Esophagus muscularis mucosa (tissue), 4 donors: Measurements from ENCODE around the gene ZNF735. TPM values are rescaled to one million over a fixed set of nuclear protein-coding genes. Genes with fewer than 3 reads are reported as not detected.
"Not testable (repeated sequence)": the region's sequence is repeated elsewhere in the genome, so short reads cannot be mapped to it uniquely, and the experiment has no call there.

Experiments used
- DNase-seq: peaks from one replicate; pipeline ENCODE4 v3.0.0-alpha.2; 2017; ENCODE audit errors: extremely low spot score
- H3K27ac ChIP-seq, 4 donors: fragments of 200-600 bp; sonication (generic); replicated peaks in 1 of 4; 1 replicate in 3 of 4; 2 replicates in 1 of 4; pipeline ENCODE4 v1.5.1; 2016 to 2019; ENCODE audit warnings: mild to moderate bottlenecking in 1 of 4
- H3K27me3 ChIP-seq, 4 donors: fragments of 200-600 bp; sonication (generic); one replicate each; pipeline versions ENCODE4 v1.5.1 to v1.6.0; 2016 to 2019
- H3K36me3 ChIP-seq, 4 donors: fragments of 200-600 bp; sonication (generic); one replicate each; pipeline ENCODE4 v1.5.1; 2016 to 2019
- H3K4me1 ChIP-seq, 4 donors: fragments of 200-600 bp; sonication (generic); one replicate each; pipeline ENCODE4 v1.5.1; 2016 to 2019
- H3K4me3 ChIP-seq, 4 donors: fragments of 200-600 bp; sonication (generic); 1 replicate in 2 of 4; 2 replicates in 2 of 4; pipeline ENCODE4 v1.5.1; 2016 to 2019; ENCODE audit warnings: mild to moderate bottlenecking in 4 of 4, moderate library complexity in 1 of 4
- H3K9me3 ChIP-seq, 4 donors: fragments of 200-600 bp; sonication (generic); 1 replicate in 3 of 4; 2 replicates in 1 of 4; pipeline ENCODE4 v1.5.1; 2016 to 2019
- EP300 ChIP-seq: sonication (generic); formaldehyde crosslinking; IDR thresholded peaks from one replicate; pipeline ENCODE4 v1.6.1; 2017; ENCODE audit warnings: antibody characterized with exemption
- POLR2A ChIP-seq: fragments of 450-650 bp; IDR thresholded peaks from one replicate; pipeline ENCODE4 v1.6.1; 2017; ENCODE audit warnings: antibody characterized with exemption, moderate library complexity, mild to moderate bottlenecking, low read depth
- POLR2AphosphoS5 ChIP-seq, 2 donors: sonication (generic); formaldehyde crosslinking; IDR thresholded peaks; one replicate each; pipeline ENCODE4 v1.6.1; 2017; ENCODE audit warnings: antibody characterized with exemption in 2 of 2
- WGBS: methylation state at CpG from one replicate; pipeline ENCODE4 v1.1.5; 2018; 5-methylcytosine and 5-hydroxymethylcytosine counted together
- intact Hi-C: fragments of 100-400 bp; cut with DNase I; formaldehyde crosslinking; loops from one replicate; pipeline ENCODE4 v1.15.1; 2023
- total RNA-seq, 4 donors: library from RNA; depleted of rRNA; stranded (reverse); fragments of >200 nt; gene quantifications; one replicate each; pipeline versions ENCODE4 v1.1.0 to v1.2.1, GENCODE V29; 2016
- TF ChIP-seq, protein P1 (sequence below), 3 experiments: fragments of 200-600 bp in 2 of 3; fragments of 450-650 bp in 1 of 3; sonication (generic) in 2 of 3; IDR thresholded peaks; one replicate each; pipeline ENCODE4 v1.5.1; 2017 to 2019; ENCODE audit warnings: antibody characterized with exemption in 3 of 3, mild to moderate bottlenecking in 2 of 3, moderate library complexity in 1 of 3

Gene ZNF735
- total RNA-seq, 4 donors from 2014 or later: not detected

DNA sequence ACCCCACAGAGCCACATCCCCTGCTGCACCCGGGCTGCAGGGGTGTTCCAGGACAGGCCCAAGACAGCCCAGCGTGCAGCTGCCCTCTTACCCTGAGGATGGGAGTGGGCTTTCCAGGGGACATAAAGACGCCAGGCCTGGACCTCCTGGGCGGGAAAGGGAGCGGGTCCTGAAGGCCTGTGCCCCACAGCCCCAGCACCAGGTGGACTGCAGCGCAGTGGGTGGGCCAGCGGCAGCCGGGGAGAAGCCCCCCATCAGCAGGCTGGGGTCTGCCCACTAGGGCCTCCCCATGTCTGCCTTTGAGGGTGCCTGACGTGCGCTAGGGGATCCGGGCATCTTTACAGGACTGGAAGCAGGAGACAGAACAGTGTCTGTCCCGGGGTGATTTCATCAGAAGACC, 22.6 kb upstream of the ZNF735 start:
- 92% methylated on average over 8 of the region's 12 CpGs for WGBS
- no peak for TF ChIP-seq POLR2A
- TF ChIP-seq, protein P1, sequence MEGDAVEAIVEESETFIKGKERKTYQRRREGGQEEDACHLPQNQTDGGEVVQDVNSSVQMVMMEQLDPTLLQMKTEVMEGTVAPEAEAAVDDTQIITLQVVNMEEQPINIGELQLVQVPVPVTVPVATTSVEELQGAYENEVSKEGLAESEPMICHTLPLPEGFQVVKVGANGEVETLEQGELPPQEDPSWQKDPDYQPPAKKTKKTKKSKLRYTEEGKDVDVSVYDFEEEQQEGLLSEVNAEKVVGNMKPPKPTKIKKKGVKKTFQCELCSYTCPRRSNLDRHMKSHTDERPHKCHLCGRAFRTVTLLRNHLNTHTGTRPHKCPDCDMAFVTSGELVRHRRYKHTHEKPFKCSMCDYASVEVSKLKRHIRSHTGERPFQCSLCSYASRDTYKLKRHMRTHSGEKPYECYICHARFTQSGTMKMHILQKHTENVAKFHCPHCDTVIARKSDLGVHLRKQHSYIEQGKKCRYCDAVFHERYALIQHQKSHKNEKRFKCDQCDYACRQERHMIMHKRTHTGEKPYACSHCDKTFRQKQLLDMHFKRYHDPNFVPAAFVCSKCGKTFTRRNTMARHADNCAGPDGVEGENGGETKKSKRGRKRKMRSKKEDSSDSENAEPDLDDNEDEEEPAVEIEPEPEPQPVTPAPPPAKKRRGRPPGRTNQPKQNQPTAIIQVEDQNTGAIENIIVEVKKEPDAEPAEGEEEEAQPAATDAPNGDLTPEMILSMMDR (IDR thresholded peaks at IDR 0.05): no peak
- no peak for TF ChIP-seq POLR2AphosphoS5 (IDR thresholded peaks at IDR 0.05)
- TF ChIP-seq EP300: no peak

DNA sequence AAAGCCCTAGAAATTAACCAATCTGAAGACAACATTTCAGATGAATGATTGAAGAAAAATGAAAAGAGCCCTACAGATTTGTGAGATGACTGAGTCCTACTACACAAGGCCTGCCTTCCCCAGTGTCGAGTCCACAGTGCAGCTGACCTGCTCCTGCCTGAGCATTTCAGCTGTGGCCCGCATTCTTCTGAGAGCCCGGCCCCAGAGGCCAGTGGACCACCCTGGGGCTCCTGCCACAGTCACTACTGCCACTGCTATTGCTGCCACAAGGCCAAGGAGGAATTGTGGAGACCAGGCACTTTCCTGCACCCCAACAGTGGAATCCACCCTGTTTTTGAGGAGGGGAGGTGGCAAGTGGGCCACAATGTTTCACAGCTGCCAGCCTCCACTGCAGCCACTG, 19.6 kb upstream of the ZNF735 start:
- peaks cover 0 to 8% (median 2%) of the 10 kb centered on the region in 4 donors for H3K9me3 ChIP-seq
- H3K4me1 ChIP-seq: peaks cover 0 to 11% (median 7%) of the 10 kb centered on the region in 4 donors
- intact Hi-C loops: no loop called here
- H3K4me3 ChIP-seq: no peak overlapping the region
- WGBS: 59% methylated on average over 3 of the region's 3 CpGs
- no peaks in the 10 kb centered on the region for H3K36me3 ChIP-seq
- H3K27me3 ChIP-seq: peaks cover 0 to 26% (median 10%) of the 10 kb centered on the region in 4 donors
- no peak overlapping the region for H3K27ac ChIP-seq
- DNase-seq: no peak
- TF ChIP-seq EP300 (no peak), POLR2AphosphoS5 (IDR thresholded peaks at IDR 0.05) (no peak), POLR2A (no peak)
- TF ChIP-seq, protein P1 (IDR thresholded peaks at IDR 0.05): no peak

More for the DNA sequence above, 22.6 kb upstream of the ZNF735 start:
- Histone ChIP-seq H3K4me3 (no peak overlapping the region), H3K36me3 (no peaks in the 10 kb centered on the region), H3K27me3 (peaks cover 0 to 42% (median 18%) of the 10 kb centered on the region in 4 donors), H3K4me1 (peaks cover 0 to 21% (median 16%) of the 10 kb centered on the region in 4 donors), H3K9me3 (peaks cover 0 to 17% (median 2%) of the 10 kb centered on the region in 4 donors), H3K27ac (no peak overlapping the region)
- DNase-seq: no peak
- intact Hi-C loops: no loop called here

DNA sequence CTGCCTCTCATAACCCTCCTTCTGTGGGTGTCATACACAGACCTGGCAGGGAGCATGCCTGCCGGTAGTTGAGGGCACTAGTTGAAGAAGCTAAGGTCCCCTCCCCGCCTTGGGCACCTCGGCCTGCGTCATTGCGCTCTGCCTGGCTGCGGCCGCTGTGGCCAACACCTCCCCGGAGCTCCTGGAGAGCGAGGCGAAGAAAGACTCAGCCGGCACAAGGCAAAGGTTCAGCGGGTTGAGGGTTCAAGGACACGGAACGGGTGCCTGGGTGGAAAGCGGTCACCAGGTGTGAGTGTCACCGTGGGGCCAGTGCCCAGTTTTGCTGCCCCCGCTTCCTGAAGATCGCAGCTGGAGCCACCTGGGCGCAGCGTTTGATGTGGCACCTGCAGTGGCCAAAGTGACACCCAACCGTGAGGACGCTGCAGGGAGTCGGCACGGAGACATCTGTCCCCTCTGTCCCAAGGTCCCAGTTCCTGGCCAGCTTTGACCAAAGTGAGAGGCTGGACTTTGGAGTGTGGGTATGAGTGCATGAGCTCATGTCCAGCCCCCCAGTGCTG, 14.8 kb upstream of the ZNF735 start:
- 89% methylated on average over 24 of the region's 24 CpGs for WGBS

DNA sequence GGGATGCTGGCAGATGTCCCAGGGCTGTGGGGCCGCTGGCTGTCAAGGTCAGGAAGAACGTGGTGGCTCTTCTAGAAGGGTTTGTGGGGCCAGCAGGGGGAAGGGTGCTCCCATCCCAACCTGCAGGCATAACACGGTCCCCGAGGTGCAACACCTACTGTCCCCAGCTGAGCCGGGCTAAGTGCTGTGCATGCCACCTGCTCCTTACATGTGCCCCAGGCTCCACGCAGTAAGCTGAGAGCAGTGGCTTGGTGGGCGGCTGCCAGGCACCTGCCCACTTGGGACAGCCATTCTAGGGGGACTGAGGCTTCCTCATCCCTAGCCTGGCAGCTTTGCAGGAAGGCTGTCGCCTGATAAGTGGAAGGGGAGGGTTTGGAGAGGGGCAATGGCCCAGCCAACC, 14.2 kb upstream of the ZNF735 start:
- H3K9me3 ChIP-seq: peaks cover 0 to 7% (median under 1%) of the 10 kb centered on the region in 4 donors
- 85% methylated on average over 5 of the region's 8 CpGs for WGBS
- H3K4me3 ChIP-seq: no peak overlapping the region
- H3K27ac ChIP-seq: no peak overlapping the region
- no peaks in the 10 kb centered on the region for H3K4me1 ChIP-seq
- no peaks in the 10 kb centered on the region for H3K36me3 ChIP-seq
- intact Hi-C loops: no loop called here
- peaks cover 0 to 13% (median 0%) of the 10 kb centered on the region in 4 donors for H3K27me3 ChIP-seq
- DNase-seq: no peak
- TF ChIP-seq, protein P1 (IDR thresholded peaks at IDR 0.05): no peak
- TF ChIP-seq EP300 (no peak), POLR2A (no peak), POLR2AphosphoS5 (IDR thresholded peaks at IDR 0.05) (no peak)

More for the DNA sequence above, 14.8 kb upstream of the ZNF735 start:
- peaks cover 0 to 13% (median 0%) of the 10 kb centered on the region in 4 donors for H3K27me3 ChIP-seq
- no peaks in the 10 kb centered on the region for H3K36me3 ChIP-seq
- intact Hi-C loops: no loop called here
- H3K4me1 ChIP-seq: no peaks in the 10 kb centered on the region
- TF ChIP-seq EP300: no peak
- TF ChIP-seq POLR2A: no peak
- TF ChIP-seq, protein P1 (IDR thresholded peaks at IDR 0.05): no peak
- TF ChIP-seq POLR2AphosphoS5 (IDR thresholded peaks at IDR 0.05): no peak
- no peak for DNase-seq
- H3K9me3 ChIP-seq: peaks cover 0 to 7% (median 5%) of the 10 kb centered on the region in 4 donors
- H3K27ac ChIP-seq: no peak overlapping the region
- no peak overlapping the region for H3K4me3 ChIP-seq

DNA sequence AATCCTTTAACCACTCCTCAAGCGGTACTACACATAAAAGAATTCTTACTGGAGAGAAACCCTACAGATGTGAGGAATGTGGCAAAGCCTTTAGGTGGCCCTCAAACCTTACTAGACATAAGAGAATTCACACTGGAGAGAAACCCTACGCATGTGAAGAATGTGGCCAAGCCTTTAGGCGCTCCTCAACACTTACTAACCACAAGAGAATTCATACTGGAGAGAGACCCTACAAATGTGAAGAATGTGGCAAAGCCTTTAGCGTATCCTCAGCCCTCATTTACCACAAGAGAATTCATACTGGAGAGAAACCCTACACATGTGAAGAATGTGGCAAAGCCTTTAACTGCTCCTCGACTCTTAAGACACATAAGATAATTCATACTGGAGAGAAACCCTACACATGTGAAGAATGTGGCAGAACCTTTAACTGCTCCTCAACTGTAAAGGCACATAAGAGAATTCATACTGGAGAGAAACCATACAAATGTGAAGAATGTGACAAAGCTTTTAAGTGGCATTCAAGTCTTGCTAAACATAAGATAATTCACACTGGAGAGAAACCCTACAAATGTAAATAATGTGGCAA, 12.8 kb downstream of the ZNF735 start:
- H3K4me1 ChIP-seq, H3K27me3 ChIP-seq, H3K4me3 ChIP-seq, H3K27ac ChIP-seq, intact Hi-C loops, DNase-seq, H3K36me3 ChIP-seq: not testable (repeated sequence)
- H3K9me3 ChIP-seq: peaks cover 0 to 43% (median 40%) of the 10 kb centered on the region in 4 donors
- 69% methylated on average over 5 of the region's 5 CpGs for WGBS
